Body of pancreas (tissue), 4 donors: Measurements from ENCODE around the gene SHC4.

Source experiments
- POLR2A ChIP-seq, 3 donors: fragments of 450-650 bp; IDR thresholded peaks; one replicate each; pipeline ENCODE4 v1.6.1; 2016; ENCODE audit warnings: antibody characterized with exemption in 3 of 3, mild to moderate bottlenecking in 2 of 3
- TF ChIP-seq, protein P1 (sequence below), 7 experiments: fragments of 450-650 bp in 4 of 7; fragments of 200-600 bp in 3 of 7; sonication (generic) in 3 of 7; IDR thresholded peaks; one replicate each; pipeline ENCODE4 v1.5.1; 2016 to 2019; ENCODE audit warnings: antibody characterized with exemption in 7 of 7

DNA sequence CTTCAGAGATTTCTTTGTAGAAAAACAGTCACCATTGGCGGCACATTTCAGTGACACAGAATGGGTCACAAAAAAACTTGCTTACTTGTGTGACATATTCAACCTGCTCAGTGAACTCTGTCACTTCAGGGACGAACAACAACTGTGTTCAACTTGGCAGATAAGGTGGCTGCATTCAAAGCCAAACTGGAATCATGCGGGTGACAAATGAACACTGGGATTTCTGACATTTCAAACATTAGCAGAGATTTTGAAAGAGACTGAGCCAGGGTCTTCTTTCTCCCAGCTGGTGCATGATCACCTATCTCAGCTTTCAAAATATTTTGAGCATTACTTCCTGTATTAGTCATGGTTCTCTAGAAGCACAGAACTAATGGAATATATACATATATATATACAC, 87.7 kb downstream of the SHC4 start:
- TF ChIP-seq, protein P1, sequence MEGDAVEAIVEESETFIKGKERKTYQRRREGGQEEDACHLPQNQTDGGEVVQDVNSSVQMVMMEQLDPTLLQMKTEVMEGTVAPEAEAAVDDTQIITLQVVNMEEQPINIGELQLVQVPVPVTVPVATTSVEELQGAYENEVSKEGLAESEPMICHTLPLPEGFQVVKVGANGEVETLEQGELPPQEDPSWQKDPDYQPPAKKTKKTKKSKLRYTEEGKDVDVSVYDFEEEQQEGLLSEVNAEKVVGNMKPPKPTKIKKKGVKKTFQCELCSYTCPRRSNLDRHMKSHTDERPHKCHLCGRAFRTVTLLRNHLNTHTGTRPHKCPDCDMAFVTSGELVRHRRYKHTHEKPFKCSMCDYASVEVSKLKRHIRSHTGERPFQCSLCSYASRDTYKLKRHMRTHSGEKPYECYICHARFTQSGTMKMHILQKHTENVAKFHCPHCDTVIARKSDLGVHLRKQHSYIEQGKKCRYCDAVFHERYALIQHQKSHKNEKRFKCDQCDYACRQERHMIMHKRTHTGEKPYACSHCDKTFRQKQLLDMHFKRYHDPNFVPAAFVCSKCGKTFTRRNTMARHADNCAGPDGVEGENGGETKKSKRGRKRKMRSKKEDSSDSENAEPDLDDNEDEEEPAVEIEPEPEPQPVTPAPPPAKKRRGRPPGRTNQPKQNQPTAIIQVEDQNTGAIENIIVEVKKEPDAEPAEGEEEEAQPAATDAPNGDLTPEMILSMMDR (IDR thresholded peaks at IDR 0.05), result no peak
- TF ChIP-seq POLR2A (IDR thresholded peaks at IDR 0.05), result no peak
